NCI-H524 (cell line): ENCODE results near the gene PUS1.
A peak's percentile ranks its signal among the peaks of the same experiment; 100 is the strongest.
"Not testable (repeated sequence)": the region's sequence is repeated elsewhere in the genome, so short reads cannot be mapped to it uniquely, and the experiment has no call there.

Source experiments
- DNase-seq, 2 experiments: peaks; one replicate each; lab custom pipeline; 2025; lab: John Stamatoyannopoulos, UW

PUS1 gene

DNA sequence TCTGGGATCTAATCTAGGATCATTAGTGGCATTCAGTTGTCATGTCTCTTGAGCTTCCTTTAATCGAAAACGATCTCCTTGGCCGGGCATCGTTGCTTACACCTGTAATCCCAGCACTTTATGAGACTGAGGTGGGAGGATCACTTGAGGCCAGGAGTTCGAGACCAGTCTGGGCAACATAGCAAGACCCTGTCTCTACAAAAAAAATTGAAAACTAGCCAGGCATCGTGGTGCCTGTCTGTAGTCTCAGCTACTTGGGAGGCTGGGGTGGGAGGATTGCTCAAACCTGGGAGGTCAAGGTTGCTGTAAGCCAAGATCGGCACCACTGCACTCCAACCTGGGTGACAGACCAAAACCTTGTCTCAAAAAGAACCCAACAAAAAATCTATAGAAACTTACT is 9.0 kb downstream of the PUS1 start:
- no peak for DNase-seq

DNA sequence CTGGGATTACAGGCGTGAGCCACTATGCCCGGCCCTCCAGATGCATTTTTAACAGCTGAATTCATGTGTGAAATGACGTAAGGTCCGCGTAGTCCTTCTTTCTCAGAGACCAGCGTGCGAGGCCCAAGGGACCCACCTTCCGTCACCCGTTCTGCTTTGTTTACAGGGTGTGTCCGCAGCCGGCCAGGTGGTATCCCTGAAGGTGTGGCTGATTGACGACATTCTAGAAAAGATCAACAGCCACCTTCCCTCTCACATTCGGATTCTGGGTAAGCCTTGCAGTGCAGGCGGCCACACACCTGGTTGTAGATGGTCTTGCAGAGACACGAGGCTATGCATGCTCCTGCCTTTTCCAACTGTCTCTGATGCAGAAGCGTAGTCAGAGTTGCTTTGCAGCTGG is 9.9 kb downstream of the PUS1 start:
- no peak for DNase-seq

DNA sequence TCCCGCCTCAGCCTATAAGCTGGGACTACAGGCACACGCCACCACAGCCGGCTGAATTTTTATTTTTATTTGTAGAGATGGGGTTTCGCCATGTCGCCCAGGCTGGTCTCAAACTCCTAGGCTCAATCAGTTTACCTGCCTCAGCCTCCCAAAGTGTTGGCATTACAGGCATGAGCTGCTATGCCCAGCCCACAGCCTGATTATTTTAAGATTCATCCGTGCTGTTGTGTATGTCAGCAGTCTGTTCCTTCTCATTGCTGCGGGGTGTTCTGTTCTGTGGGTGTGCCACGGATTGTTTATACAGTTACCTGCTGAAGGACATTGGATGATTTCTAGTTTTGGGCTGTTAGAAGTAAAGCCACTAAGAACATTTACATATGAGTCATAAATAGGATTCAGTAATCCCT is 11.1 kb downstream of the PUS1 start:
- DNase-seq, result no peak

- no peak for DNase-seq
Observed at GRCh38 chr12:131941116-131941986, 12.3 kb downstream of the PUS1 start.

- DNase-seq, result no peak
Observed at GRCh38 chr12:131941987-131942341, 12.9 kb downstream of the PUS1 start.

DNA sequence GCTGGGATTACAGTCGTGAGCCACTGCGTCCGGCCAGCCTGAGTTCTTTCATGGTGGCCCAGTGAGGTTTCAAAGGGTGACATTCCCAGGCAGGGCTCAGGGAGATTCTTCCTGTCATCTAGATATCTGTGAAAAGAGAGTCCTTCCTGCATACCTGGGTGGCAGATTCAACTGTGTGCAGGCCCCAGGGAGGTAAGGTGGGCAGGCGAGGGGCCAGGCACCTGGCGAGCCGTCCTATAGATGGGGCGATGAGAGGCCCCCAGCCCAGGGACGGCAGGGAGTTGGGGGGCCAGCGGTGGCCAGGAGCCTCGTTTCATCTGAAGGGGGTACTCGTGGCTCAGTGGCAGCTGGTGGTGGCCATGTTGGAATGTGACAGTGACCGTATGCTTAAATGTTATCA is 13.6 kb downstream of the PUS1 start:
- no peak for DNase-seq

- no peak for DNase-seq
Observed at GRCh38 chr12:131943389-131943788, 14.3 kb downstream of the PUS1 start.

- no peak for DNase-seq
Observed at GRCh38 chr12:131943876-131944275, 14.8 kb downstream of the PUS1 start.

DNA sequence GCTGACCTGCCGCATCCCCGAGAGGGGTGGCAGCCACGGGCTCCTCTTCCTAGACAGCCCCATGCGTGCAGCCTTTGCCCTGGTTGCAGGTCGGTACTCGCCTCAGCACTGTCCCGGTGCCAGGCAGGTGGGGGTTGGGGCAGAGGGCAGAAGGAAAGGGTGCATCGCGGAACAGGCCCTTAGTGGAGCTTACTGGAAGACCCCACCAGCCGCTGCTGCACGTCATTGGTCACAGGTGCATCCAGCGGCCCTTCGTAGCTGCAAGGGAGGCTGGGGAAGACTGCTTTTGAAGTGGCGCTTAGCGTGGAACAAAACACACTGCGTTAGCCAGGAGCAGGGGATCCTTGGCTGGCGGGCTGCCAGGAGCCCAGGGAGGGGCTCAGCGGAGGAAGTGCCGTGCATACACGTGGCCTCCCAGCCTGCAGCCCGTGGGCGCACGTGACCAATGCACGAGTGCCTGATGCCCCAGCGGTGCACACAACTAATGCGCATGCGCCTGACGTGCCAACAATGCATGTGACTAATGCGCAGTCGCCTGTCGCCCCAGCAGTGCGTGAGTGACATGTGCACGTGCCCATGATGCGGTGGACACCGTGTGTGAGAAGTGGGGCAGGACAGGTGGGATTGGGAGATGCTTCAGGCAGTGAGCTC is 15.7 kb downstream of the PUS1 start:
- DNase-seq, result peak in 1 of 2 experiments; percentile 9

DNA sequence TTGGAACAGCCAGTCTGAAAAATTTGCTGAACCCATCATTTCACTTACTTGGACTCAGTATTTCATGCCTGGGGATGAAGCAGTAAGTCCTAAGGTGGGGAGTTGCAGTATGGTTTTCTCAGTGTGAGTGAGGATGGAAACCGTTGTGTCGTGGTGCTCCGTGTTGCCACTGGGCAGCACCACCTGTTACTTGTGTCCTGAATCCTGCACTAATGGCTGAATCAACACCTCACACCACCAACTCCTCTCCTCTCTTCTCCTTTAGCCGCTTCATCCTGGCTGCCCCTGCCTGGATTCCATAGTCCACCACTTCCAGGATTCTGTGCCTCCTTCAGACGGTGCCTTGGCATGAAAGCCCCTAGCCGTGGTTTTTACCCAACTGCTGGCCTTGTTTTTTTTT is 17.7 kb downstream of the PUS1 start:
- no peak for DNase-seq

DNA sequence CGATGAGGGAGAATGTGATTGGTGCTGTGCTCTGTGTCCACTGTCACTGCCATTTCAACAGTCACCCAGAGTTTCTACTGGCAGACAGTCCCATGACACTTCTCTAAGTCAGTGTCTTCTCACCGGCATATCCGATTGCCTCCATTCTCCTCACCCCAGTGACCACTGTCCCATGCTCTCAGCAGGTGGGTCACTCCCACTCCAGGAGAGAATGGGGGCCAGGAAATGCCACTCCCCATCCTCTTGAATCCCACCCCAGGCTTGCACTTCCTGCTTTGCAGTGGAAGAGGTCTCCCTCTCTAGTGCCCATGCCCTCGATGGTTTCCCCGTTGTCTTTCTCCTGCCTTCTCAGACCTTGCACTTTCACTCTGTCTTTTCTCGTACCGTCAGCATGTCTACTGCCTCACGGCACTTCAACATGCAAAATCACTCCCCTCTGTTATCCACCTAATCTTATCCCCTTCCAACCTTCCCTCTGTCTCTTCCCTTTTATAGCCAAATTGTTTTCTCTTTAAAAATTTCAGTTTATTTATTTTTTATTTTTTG is 18.5 kb downstream of the PUS1 start:
- DNase-seq, result no peak

GRCh38 chr12:131948166-131948712 is 19.2 kb downstream of the PUS1 start:
- no peak for DNase-seq

- DNase-seq, result not testable (repeated sequence)
Observed at GRCh38 chr12:131948713-131949430, 19.8 kb downstream of the PUS1 start.

- peak; percentile 79 to 83 for DNase-seq
Observed at GRCh38 chr12:131949431-131950181, 20.5 kb downstream of the PUS1 start, which contains the start of gene EP400. EP400 (plus strand) TSS chr12:131949942; CDS start chr12:131960620, 10,678 bp downstream.

DNA sequence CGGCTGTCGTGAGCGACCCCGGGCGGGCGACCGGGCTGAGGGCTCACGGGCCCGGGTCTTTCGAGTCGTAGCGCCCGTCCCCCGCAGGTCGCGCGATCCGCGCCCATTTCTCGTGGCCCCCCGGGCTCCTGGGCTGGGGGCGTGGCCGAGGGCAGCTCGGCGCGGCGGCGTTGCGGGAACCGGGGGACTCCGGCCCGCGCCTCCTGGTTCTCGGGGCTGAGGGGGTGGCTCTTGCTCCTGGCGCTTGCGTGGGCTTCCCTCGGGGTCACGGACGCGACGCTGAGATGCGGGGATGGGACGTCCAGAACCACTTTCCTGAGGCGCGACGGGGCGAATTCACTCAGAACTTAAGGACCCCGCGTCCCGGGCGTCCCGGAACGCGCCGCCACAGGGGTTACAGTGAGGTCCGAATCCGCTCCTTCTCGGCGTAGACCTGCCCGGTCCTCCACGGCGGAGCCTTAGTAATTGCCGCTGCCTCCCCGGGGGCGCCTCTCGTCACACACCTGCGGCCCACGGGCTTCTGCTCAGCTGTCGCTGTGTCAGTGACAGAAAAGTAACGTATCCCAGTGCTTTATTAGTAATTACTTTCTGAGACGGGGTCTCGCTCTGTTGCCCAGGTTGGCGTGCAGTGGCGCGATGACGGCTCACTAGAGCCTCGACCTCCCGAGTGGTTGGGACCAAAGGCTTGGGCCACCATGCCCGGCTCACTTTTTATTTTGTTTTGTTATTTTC is 21.3 kb downstream of the PUS1 start:
- DNase-seq, result no peak

DNA sequence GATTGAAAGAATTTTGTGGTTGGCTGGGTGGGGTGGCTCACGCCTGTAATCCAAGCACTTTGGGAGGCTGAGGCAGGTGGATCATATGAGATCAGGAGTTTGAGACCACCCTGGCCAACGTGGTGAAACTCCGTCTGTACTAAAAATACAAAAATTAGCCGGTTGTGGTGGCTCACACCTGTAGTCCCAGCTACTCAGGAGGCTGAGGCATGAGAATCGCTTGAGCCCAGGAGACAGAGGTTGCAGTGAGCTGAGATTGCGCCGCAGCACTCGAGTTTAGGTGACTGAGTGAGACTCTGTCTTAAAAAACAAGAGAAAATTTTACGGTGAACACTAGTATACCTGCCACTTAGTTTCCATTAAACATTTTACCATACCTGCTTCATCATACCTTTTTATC is 24.7 kb downstream of the PUS1 start:
- not testable (repeated sequence) for DNase-seq

DNA sequence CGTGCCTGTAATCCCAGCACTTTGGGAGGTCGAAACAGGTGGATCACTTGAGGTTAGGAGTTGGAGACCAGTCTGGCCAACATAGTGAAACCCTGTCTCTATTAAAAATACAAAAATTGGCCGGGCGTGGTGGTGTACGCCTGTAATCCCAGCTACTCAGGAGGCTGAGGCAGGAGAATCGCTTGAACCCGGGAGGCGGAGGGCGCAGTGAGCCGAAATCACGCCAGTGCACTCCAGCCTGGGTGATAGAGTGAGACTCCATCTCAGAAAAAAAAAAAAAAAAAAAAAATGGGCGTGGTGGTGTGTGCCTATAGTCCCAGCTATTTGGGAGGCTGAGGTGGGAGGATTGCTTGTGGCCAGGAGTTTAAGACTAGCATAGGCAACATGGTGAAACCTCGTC is 25.4 kb downstream of the PUS1 start:
- not testable (repeated sequence) for DNase-seq

DNA sequence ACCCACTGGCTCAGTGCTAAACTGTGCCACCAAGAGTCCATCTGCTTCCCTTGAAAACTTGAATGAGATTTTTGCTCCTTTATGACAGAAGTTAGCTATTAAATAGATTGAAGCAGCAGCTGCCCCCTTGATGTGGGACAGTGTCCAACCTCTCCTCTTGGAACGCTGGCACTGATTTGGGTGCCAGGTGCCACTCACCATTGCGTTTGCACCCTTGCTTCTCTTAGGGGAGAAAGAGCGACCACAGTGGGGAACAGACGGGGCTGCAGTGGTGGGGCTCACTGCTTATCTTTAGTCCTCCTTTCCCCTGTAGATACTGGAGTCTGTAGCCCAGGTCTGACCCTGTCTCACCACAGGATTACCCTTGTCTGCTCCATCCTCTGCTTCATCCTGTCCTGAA is 30.0 kb downstream of the PUS1 start:
- DNase-seq, result no peak

DNA sequence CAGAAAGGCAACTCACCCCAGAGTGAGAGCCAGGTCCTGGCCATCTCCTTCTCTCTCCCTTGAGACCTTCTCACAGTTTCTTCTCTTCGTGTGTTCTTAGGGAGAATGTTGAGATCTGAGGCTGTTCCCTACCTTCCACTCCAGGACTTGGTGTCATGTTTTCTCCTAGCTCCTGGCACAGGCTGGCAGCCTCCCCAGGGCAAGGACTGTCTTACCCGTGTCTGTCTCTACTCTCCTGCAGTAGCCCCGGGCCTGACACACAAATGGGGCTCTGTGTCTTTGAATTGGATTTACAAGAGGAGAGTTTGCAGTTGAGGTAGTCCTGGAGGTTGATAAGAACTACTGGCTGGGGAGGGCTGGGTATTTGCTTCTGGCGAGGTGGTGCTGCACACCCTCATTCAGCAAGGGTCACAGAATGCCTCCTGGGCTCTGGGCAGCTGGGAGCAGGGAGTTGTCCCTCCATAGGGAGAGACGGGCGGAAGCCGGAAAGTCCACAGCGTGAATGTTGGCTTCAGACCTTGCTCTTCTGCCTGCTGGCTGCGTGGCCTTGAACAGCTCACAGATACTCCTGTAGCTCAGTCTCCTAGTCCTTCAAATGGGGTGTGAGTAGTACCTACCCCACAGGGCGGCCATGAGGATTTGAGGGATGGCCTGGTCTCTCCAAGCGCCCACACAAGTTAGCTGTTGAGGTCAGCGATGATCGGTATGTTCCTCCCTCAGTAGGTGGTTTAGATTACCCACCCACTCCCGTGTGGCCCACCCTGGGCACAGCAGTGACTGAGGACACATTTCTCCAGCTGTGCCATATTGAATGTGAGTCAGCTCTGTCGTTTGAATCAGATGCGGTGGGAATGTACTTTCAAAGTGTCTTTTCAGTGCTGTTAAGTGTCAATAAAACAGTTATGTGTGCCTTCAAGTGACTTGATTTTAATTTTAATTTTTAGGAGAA is 30.8 kb downstream of the PUS1 start:
- no peak for DNase-seq
